PC-3 (cell line): ENCODE measurements around the gene TPGS1.

Experiments used
- CTCF ChIP-seq: fragments of 300-600 bp; sonication (generic); conservative IDR thresholded peaks from 2 replicates; pipeline ENCODE4 v1.5.1; 2017; ENCODE audit warnings: antibody characterized with exemption, low read depth, mild to moderate bottlenecking, low read length
- EZH2 ChIP-seq: fragments of 300-600 bp; sonication (generic); IDR thresholded peaks from one replicate; pipeline ENCODE4 v1.6.1; 2017; ENCODE audit warnings: antibody characterized with exemption, mild to moderate bottlenecking, low read length; ENCODE audit not compliant: unreplicated experiment

GRCh38 chr19:475360-475759, 31.9 kb upstream of the TPGS1 start:
- no peak for TF ChIP-seq EZH2
- TF ChIP-seq CTCF = no peak
